T1000 (cell line): Measurements from ENCODE around the gene ATP6V1G3.
"Not testable (repeated sequence)": the region's sequence is repeated elsewhere in the genome, so short reads cannot be mapped to it uniquely, and the experiment has no call there.

Experiments
- DNase-seq: peaks from one replicate; lab custom pipeline; 2025; ENCODE audit warnings: mixed read lengths; lab: John Stamatoyannopoulos, UW

ATP6V1G3 gene

GRCh38 chr1:198496216-198497143 is 44.0 kb downstream of the ATP6V1G3 start:
- peak; percentile 21 for DNase-seq

DNA sequence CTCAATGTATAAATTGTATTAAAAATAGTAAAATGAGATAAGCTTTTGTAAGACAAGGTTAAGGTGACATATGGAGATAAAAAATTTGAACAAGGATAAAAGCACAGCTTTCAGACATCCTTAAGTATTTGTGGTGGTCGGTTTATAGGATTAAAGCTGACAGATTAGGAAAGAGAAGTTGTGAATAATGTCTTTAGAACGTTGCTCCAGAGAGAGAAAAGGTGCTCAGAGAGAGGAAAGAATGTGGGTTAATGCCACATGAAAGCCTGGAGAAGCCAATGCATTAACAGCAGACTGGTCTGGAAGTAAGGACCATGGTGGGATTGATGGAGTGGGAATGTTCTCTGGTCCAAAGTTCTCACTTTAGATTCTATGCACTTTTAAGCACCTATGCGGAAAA is 44.8 kb downstream of the ATP6V1G3 start:
- no peak for DNase-seq

GRCh38 chr1:198494658-198495103 is 45.8 kb downstream of the ATP6V1G3 start:
- no peak for DNase-seq

DNA sequence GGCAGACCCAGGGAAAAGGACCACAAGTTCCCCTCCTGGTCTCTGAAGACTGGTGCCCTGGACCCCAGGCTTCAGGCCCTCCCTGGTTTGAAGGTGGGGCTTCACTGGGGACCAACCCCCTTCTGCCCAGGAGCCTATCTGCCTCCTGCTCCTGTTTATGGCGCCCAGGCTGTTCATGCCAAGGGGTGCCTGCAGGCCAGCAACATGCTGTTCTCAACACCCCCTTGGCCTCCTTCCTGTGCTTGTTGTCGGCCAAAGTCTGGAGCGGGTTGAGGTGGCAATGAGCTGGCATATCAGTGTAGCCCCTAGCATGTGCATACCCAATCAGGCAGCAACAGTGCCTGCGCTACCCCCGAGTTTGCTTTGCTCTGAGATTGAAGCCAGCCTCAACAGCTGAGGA is 46.3 kb downstream of the ATP6V1G3 start:
- no peak for DNase-seq

DNA sequence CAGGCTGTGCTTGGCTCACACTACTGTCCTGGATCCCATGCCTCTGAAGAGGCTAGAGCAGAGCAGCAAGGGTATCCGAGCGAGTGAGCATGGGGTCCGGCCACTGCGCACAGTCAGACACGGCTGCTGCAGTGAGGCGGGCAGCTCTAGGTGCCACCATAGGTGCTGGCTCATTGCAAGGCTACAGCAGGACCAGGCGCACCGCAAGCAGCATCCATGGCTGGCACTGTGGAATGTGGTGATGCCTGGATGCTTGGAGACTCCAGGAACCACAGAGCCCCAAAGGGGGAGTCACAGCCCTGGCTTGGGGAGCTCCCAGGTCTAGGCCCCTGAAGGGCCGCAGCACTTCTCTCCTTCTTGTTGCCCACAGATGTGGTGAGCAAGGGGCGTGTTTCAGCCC is 47.2 kb downstream of the ATP6V1G3 start:
- DNase-seq = no peak

GRCh38 chr1:198492872-198493271 is 47.6 kb downstream of the ATP6V1G3 start:
- no peak for DNase-seq

- no peak for DNase-seq
These were observed 48.9 kb downstream of the ATP6V1G3 start for GRCh38 chr1:198491596-198491995.

- DNase-seq = no peak
These were observed 49.5 kb downstream of the ATP6V1G3 start for GRCh38 chr1:198491028-198491427.

DNA sequence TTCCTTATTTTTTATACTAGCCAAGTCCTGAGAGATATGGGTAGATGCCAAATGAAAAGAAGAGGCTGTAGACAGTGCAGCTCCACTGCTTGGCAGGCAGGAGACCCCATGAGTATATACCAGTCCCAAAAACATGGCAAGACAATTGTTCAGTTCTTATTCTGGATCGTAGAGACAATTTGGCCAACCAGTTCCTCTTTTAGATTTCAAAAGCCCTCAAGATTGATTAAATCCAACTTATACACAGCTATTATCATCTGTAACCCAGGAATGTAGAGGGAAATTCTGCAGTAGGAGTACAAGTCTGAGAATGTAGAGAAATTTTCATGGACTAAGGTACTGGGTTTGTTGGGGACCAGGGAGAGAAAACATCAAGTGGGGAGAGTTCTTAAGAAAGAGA is 50.3 kb downstream of the ATP6V1G3 start:
- DNase-seq = no peak

DNA sequence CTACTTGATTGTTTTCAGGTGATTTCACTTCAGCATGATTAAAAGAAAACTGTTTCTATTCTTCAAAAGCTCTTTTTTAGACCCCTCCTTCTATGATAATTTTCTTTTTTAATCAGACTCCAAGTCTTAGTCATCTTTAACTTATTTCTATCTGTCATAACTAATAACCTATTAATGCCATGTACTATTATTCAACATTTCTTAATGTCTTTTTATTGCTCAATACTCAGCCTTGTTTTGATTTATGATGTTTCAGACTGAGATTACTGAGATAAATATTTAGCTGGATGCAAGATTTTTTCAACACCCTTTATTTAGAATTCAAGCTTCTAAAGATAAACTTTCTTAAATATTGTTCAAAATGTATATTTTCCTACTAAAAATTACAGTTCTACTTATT is 53.6 kb downstream of the ATP6V1G3 start:
- DNase-seq = no peak

DNA sequence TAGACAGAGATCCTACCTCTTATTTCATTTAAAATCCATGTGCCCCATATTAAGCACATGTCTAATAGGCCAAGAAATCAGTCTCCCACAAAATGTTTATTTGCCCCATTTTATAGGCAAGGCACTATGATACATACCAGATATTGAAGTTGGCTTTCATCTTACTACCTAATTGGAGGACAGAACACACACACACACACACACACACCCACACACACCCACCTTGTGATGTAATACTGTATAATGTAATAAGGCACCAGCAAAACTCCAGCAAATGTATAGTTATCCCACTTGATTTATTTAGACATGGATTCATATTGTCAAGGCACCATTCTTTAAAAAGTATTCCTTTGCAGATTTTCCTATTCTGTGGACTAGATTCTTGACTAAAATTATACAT is 56.8 kb downstream of the ATP6V1G3 start:
- no peak for DNase-seq

GRCh38 chr1:198483006-198483405 is 57.5 kb downstream of the ATP6V1G3 start:
- no peak for DNase-seq

- no peak for DNase-seq
These were observed 58.8 kb downstream of the ATP6V1G3 start for GRCh38 chr1:198481661-198482060.

GRCh38 chr1:198480876-198481275 is 59.6 kb downstream of the ATP6V1G3 start:
- DNase-seq = no peak

- DNase-seq = not testable (repeated sequence)
These were observed 63.1 kb downstream of the ATP6V1G3 start for GRCh38 chr1:198477354-198477753.
